ENCODE data around the gene LSM6.

GRCh38 chr4:146186041-146186440 is 10.5 kb downstream of the LSM6 start:
- TF ChIP-seq, protein P1, sequence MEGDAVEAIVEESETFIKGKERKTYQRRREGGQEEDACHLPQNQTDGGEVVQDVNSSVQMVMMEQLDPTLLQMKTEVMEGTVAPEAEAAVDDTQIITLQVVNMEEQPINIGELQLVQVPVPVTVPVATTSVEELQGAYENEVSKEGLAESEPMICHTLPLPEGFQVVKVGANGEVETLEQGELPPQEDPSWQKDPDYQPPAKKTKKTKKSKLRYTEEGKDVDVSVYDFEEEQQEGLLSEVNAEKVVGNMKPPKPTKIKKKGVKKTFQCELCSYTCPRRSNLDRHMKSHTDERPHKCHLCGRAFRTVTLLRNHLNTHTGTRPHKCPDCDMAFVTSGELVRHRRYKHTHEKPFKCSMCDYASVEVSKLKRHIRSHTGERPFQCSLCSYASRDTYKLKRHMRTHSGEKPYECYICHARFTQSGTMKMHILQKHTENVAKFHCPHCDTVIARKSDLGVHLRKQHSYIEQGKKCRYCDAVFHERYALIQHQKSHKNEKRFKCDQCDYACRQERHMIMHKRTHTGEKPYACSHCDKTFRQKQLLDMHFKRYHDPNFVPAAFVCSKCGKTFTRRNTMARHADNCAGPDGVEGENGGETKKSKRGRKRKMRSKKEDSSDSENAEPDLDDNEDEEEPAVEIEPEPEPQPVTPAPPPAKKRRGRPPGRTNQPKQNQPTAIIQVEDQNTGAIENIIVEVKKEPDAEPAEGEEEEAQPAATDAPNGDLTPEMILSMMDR (IDR thresholded peaks at IDR 0.05; ENCODE audit: low read length): no peak
- TF ChIP-seq EZH2 (optimal IDR thresholded peaks at IDR 0.05; ENCODE audit: low read depth, low read length): no peak
- no peak for TF ChIP-seq EZH2phosphoT487 (IDR thresholded peaks at IDR 0.05; ENCODE audit: low read length)
